ENCODE data around the gene PCED1B. TPM values are rescaled to one million over a fixed set of nuclear protein-coding genes. Genes with fewer than 3 reads are reported as not detected.
"Not testable (repeated sequence)": the region's sequence is repeated elsewhere in the genome, so short reads cannot be mapped to it uniquely, and the experiment has no call there.

Gene PCED1B
- total RNA-seq, 2 donors from 2014 or later: 48.6 to 54.2 TPM

- no peak for ATAC-seq
- no peak for DNase-seq
- no peaks in the 10 kb centered on the region for H3K9me3 ChIP-seq (ENCODE audit: control insufficient read depth, low read length, poor library complexity, severe bottlenecking)
- H3K4me1 Mint-ChIP-seq: no peaks in the 10 kb centered on the region
- no peaks in the 10 kb centered on the region for H3K27me3 Mint-ChIP-seq
- no peaks in the 10 kb centered on the region for H3K36me3 Mint-ChIP-seq (ENCODE audit: low read depth)
- H3K27ac Mint-ChIP-seq: no peak overlapping the region
- H3K4me3 Mint-ChIP-seq: no peak overlapping the region
Measured at GRCh38 chr12:47052274-47052673, 27.1 kb upstream of the PCED1B start.

DNA sequence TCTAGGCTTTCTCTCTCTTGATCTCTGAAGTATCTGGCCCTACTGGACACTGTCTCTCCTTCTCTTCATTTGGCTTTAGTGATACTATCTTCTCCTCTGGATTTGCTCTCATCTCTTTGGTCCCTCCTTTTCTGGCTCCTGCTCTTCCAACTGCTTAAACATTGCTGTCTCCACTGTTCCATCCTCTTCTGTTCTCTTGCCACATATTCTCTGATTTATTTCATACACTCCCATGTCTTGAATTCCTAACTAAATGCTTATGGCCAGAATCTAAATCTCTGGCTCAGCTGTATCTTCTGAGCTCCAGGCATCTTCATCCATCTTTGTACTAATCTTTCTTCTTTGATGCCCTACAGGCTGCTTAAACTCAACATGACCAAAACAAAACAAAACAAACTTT is 25.5 kb upstream of the PCED1B start:
- DNase-seq: no peak
- Mint-ChIP-seq H3K36me3 (ENCODE audit: low read depth) (no peaks in the 10 kb centered on the region), H3K4me3 (no peak overlapping the region), H3K27ac (no peak overlapping the region), H3K4me1 (no peaks in the 10 kb centered on the region), H3K27me3 (no peaks in the 10 kb centered on the region)
- no peaks in the 10 kb centered on the region for H3K9me3 ChIP-seq (ENCODE audit: control insufficient read depth, low read length, poor library complexity, severe bottlenecking)
- no peak for ATAC-seq

- Mint-ChIP-seq H3K27me3 (no peaks in the 10 kb centered on the region), H3K4me3 (no peak overlapping the region), H3K36me3 (ENCODE audit: low read depth) (no peaks in the 10 kb centered on the region), H3K4me1 (no peaks in the 10 kb centered on the region), H3K27ac (no peak overlapping the region)
- H3K9me3 ChIP-seq (ENCODE audit: control insufficient read depth, low read length, poor library complexity, severe bottlenecking): no peaks in the 10 kb centered on the region
- DNase-seq: no peak
- no peak for ATAC-seq
Measured at GRCh38 chr12:47054659-47055058, 24.8 kb upstream of the PCED1B start.

DNA sequence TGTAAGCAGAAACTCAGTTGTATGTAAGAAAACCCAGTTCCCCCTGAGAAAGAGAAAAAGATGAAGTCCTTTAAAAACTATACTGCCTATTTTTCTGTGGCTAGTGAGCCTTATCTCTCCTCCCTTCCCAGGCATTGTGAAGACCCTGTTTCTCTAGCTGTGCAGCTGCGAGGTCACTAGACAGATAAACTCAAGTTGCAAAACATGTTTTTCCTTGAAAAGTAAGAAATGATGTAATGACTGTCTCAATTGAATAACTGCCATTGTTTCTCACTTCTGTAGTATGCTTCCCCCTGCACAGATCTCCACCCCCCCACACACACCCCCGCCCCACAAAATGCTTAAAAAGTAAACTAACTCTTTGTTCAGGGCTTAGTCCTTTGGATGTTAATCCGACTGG is 23.6 kb upstream of the PCED1B start:
- not testable (repeated sequence) for DNase-seq; H3K36me3 Mint-ChIP-seq (ENCODE audit: low read depth); H3K27me3 Mint-ChIP-seq; H3K27ac Mint-ChIP-seq; ATAC-seq; H3K4me1 Mint-ChIP-seq; H3K9me3 ChIP-seq (ENCODE audit: control insufficient read depth, low read length, poor library complexity, severe bottlenecking); H3K4me3 Mint-ChIP-seq

GRCh38 chr12:47056944-47057343 is 22.5 kb upstream of the PCED1B start:
- not testable (repeated sequence) for ATAC-seq; H3K4me1 Mint-ChIP-seq; H3K9me3 ChIP-seq (ENCODE audit: control insufficient read depth, low read length, poor library complexity, severe bottlenecking); H3K27ac Mint-ChIP-seq; DNase-seq; H3K27me3 Mint-ChIP-seq; H3K4me3 Mint-ChIP-seq; H3K36me3 Mint-ChIP-seq (ENCODE audit: low read depth)

DNA sequence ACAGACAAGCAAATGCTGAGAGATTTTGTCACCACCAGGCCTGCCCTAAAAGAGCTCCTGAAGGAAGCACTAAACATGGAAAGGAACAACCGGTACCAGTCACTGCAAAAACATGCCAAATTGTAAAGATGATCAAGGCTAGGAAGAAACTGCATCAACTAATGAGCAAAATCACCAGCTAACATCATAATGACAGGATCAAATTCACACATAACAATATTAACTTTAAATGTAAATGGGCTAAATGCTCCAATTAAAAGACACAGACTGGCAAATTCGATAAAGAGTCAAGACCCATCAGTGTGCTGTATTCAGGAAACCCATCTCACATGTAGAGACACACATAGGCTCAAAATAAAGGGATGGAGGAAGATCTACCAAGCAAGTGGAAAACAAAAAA is 20.8 kb upstream of the PCED1B start:
- H3K27me3 Mint-ChIP-seq; H3K27ac Mint-ChIP-seq; H3K4me1 Mint-ChIP-seq; DNase-seq; H3K9me3 ChIP-seq (ENCODE audit: control insufficient read depth, low read length, poor library complexity, severe bottlenecking); ATAC-seq; H3K4me3 Mint-ChIP-seq; H3K36me3 Mint-ChIP-seq (ENCODE audit: low read depth): not testable (repeated sequence)

- H3K9me3 ChIP-seq (ENCODE audit: control insufficient read depth, low read length, poor library complexity, severe bottlenecking): no peaks in the 10 kb centered on the region
- H3K36me3 Mint-ChIP-seq (ENCODE audit: low read depth): no peaks in the 10 kb centered on the region
- peaks cover 3% of the 10 kb centered on the region for H3K4me1 Mint-ChIP-seq
- no peak overlapping the region for H3K27ac Mint-ChIP-seq
- DNase-seq (no peak), ATAC-seq (no peak)
- no peak overlapping the region for H3K4me3 Mint-ChIP-seq
- no peaks in the 10 kb centered on the region for H3K27me3 Mint-ChIP-seq
Measured at GRCh38 chr12:47065546-47065945, 13.9 kb upstream of the PCED1B start.

GRCh38 chr12:47066278-47067025 is 13.0 kb upstream of the PCED1B start:
- DNase-seq (no peak), ATAC-seq (no peak)
- Mint-ChIP-seq H3K4me1 (peaks cover 9% of the 10 kb centered on the region), H3K27ac (no peak overlapping the region), H3K4me3 (no peak overlapping the region), H3K36me3 (ENCODE audit: low read depth) (no peaks in the 10 kb centered on the region), H3K27me3 (no peaks in the 10 kb centered on the region)
- no peaks in the 10 kb centered on the region for H3K9me3 ChIP-seq (ENCODE audit: control insufficient read depth, low read length, poor library complexity, severe bottlenecking)

GRCh38 chr12:47067176-47067575 is 12.2 kb upstream of the PCED1B start:
- Mint-ChIP-seq H3K27me3 (no peaks in the 10 kb centered on the region), H3K27ac (no peak overlapping the region), H3K4me1 (peaks cover 9% of the 10 kb centered on the region), H3K4me3 (no peak overlapping the region), H3K36me3 (ENCODE audit: low read depth) (no peaks in the 10 kb centered on the region)
- ATAC-seq (no peak), DNase-seq (no peak)
- H3K9me3 ChIP-seq (ENCODE audit: control insufficient read depth, low read length, poor library complexity, severe bottlenecking): no peaks in the 10 kb centered on the region

GRCh38 chr12:47067771-47068431 is 11.5 kb upstream of the PCED1B start:
- no peak for ATAC-seq
- Mint-ChIP-seq H3K27ac (no peak overlapping the region), H3K4me3 (no peak overlapping the region), H3K36me3 (ENCODE audit: low read depth) (no peaks in the 10 kb centered on the region), H3K27me3 (no peaks in the 10 kb centered on the region), H3K4me1 (peaks cover 9% of the 10 kb centered on the region)
- no peak for DNase-seq
- H3K9me3 ChIP-seq (ENCODE audit: control insufficient read depth, low read length, poor library complexity, severe bottlenecking): no peaks in the 10 kb centered on the region

DNA sequence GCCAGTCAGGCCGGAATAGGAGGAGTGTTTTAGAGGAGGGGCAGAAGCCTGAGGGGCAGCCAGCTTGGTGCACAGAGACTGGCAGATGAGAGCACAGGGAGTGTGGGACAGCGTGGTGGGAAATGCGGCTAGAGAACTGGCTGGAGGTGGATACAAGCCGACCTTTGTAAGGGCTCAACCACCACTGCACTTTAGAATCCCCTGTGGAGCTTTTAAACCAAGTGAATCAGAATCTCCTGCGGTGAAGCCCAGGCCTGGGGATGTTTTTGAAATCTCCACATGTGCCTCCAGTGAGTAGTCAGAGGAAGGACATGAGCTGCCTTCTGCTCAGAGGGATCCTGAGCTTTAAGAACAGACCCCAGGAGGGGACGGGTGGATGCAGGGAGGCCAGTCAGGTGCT is 10.9 kb upstream of the PCED1B start:
- DNase-seq: no peak
- no peak for ATAC-seq
- no peaks in the 10 kb centered on the region for H3K27me3 Mint-ChIP-seq
- no peak overlapping the region for H3K4me3 Mint-ChIP-seq
- H3K36me3 Mint-ChIP-seq (ENCODE audit: low read depth): no peaks in the 10 kb centered on the region
- H3K4me1 Mint-ChIP-seq: peaks cover 9% of the 10 kb centered on the region
- H3K27ac Mint-ChIP-seq: no peak overlapping the region
- H3K9me3 ChIP-seq (ENCODE audit: control insufficient read depth, low read length, poor library complexity, severe bottlenecking): no peaks in the 10 kb centered on the region

DNA sequence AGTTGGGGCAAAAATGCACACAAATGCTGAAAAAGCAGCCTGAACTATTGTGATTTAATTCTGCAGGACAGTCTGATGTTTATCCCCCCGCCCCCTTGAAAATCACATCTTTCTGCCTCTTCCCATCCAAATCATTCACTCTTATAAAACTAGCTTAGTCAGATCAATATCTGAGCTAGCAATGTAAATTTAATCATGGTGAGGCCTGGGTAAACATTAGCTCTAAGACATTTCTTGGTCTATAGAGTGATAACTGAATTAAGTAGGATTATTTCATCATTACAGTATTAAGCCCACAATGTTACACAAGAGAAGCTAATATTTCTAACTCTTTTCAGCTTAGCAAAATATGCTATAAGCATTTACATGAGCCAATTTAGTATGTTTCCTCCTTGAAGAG is 9.1 kb upstream of the PCED1B start:
- no peaks in the 10 kb centered on the region for H3K9me3 ChIP-seq (ENCODE audit: control insufficient read depth, low read length, poor library complexity, severe bottlenecking)
- Mint-ChIP-seq H3K36me3 (ENCODE audit: low read depth) (no peaks in the 10 kb centered on the region), H3K4me3 (no peak overlapping the region), H3K27me3 (no peaks in the 10 kb centered on the region), H3K4me1 (peaks cover 9% of the 10 kb centered on the region), H3K27ac (no peak overlapping the region)
- DNase-seq (no peak), ATAC-seq (no peak)

DNA sequence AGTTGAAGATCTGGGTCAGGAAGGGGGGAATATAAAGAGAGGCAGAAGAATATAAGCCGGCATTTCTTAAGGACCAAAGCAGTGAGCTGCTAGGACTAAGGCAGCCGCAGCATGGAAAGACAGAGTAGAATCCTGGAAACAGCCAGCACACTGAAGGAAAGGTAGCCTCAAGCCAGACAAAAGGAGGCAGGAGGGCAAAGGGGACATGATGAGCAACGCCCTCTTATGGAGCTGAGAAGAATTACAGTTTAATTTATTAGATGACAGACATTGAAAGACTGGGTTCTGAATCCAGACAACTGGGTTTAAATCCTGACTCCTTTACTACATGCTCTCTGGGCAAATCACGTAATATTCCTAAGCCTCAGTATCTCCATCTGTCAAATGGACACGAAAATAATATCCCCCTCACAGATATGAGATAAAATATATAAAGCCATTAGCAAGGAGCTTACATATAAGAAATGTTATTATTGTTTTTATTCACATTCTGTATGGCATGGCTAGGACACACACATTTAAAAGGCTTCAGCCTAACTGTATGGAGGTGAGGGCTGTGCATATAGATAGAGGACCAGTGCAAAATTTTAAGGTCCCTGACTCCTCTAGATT is 8.1 kb upstream of the PCED1B start:
- Mint-ChIP-seq H3K27me3 (no peaks in the 10 kb centered on the region), H3K36me3 (ENCODE audit: low read depth) (peaks cover 4% of the 10 kb centered on the region), H3K27ac (no peak overlapping the region), H3K4me1 (peaks cover 14% of the 10 kb centered on the region), H3K4me3 (no peak overlapping the region)
- no peak for DNase-seq
- H3K9me3 ChIP-seq (ENCODE audit: control insufficient read depth, low read length, poor library complexity, severe bottlenecking): no peaks in the 10 kb centered on the region
- no peak for ATAC-seq

DNA sequence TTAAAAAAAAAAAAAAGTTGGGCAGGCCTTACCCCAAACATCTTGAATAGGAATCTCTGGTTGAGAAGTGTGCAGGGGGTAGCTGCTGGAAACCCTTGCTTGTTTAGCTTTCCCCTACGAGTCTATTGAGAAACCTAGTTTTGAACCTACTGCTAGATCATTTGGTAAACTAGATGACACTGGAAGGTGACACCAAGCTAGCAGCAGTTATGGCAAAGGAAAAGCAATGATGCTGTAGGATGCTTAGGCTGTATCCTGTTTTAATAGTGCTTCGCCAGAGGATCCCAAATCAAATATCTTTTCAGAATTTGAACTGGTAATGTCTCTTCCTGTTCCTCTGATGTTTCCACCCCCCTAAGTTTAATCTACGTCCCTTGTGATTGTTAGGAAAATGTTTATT is 5.5 kb upstream of the PCED1B start:
- peaks cover 4% of the 10 kb centered on the region for H3K36me3 Mint-ChIP-seq (ENCODE audit: low read depth)
- no peak overlapping the region for H3K27ac Mint-ChIP-seq
- no peak overlapping the region for H3K4me3 Mint-ChIP-seq
- peaks cover 14% of the 10 kb centered on the region for H3K4me1 Mint-ChIP-seq
- no peaks in the 10 kb centered on the region for H3K27me3 Mint-ChIP-seq
- DNase-seq (no peak), ATAC-seq (no peak)
- H3K9me3 ChIP-seq (ENCODE audit: control insufficient read depth, low read length, poor library complexity, severe bottlenecking): no peaks in the 10 kb centered on the region

Measured in T-helper 17 cell (primary cell).